DMS114 treated with DMSO at 0.1 percent for 48 hours (cell line): ENCODE data around the gene PPP1R37.
A peak's percentile ranks its signal among the peaks of the same experiment; 100 is the strongest.

Source experiments
- DNase-seq: peaks from one replicate; lab custom pipeline; 2025; ENCODE audit not compliant: unreplicated experiment; lab: John Stamatoyannopoulos, UW

PPP1R37 gene, protein sequence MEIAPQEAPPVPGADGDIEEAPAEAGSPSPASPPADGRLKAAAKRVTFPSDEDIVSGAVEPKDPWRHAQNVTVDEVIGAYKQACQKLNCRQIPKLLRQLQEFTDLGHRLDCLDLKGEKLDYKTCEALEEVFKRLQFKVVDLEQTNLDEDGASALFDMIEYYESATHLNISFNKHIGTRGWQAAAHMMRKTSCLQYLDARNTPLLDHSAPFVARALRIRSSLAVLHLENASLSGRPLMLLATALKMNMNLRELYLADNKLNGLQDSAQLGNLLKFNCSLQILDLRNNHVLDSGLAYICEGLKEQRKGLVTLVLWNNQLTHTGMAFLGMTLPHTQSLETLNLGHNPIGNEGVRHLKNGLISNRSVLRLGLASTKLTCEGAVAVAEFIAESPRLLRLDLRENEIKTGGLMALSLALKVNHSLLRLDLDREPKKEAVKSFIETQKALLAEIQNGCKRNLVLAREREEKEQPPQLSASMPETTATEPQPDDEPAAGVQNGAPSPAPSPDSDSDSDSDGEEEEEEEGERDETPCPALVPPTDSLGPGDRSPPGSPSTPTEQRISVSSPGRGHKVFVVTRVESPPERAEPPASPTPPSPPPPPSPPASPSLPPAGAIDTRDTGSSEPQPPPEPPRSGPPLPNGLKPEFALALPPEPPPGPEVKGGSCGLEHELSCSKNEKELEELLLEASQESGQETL

GRCh38 chr19:45092747-45093678 is at the start of gene PPP1R37:
Gene PPP1R37, plus strand, starts transcription at chr19:45093179. Its CDS starts 147 bp downstream, at chr19:45093326.
- DNase-seq = peak; percentile 77

DNA sequence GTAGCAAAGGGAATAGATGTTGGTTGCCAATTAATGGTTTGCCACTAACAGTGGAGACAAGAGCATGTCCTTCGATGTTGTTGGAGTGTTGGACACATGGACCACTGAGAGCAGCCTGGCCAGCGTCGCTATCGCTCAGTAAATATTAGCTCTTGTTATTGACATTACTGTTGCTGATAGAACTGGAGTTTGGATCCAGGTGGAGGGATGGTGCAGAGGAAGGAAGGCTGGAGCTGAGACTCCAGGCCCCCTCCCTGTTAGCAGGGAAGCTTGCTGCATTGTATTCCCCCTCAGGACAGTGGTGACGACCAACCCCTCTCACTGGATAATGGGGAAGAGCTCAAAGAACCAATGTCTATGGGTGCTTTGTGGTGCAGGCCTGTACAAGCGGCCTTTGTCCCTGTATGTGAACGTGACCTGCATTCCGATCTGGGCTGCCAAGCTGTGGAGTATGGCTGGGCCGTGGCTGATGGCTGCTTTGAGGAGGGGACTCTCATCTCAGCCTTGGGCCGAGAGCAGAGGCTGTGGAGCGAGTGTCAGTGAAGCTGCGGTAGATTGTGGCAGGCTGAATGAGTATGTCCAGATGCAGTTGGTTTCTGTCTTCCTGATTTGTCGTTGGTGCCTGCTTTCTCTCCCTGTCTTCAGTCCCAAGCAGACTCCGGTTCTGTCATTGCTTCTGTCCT is 47.2 kb upstream of the PPP1R37 start:
- DNase-seq = no peak

DNA sequence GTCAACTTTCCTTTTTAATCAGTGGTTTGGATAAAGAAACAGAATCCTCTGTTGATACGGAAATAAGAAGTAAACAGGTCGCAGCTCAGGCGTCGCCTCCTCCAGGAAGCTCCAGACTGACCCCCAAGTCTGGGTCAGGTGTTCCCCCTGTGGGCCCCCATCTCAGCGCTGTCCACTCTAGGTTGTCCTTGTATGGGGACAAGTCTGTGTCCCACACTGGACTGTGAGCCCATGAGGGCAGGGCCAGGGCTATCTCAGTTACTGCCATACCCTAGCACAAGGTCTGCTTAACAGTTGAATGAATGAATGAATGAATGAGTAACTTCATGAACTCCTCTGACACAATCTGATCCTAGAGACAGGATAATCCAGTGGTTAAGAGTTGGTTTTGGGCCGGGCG is 46.6 kb upstream of the PPP1R37 start:
- no peak for DNase-seq

DNA sequence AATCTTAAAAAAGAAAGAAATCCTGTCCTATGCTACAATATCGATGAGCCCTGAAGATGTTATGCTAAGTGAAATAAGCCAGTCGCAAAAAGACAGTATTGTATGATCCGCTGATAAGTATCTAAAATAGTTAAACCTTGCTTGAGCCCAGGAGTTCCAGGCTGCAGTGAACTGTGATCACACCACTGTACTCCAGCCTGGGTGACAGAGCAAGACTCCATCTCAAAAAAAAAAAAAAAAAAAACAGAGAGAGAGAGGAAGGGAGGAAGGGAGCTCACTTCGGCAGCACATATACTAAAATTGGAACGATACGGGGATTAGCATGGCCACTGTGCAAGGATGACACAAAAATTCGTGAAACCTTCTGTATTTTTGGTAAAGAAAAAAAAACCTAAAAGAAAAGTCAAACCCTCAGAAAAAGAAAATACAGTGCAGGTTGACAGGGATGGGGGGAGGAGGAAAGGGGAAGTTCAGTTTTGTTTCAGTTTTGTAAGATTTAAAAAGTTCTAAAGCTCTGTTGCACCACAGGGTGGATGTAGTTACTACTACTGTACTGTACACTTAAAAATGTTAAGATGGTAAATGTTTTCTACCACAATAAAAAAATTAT is 45.7 kb upstream of the PPP1R37 start:
- no peak for DNase-seq

GRCh38 chr19:45049073-45049736 is 43.8 kb upstream of the PPP1R37 start:
- DNase-seq = no peak

- no peak for DNase-seq
Measured at GRCh38 chr19:45050036-45050435, 42.9 kb upstream of the PPP1R37 start.

DNA sequence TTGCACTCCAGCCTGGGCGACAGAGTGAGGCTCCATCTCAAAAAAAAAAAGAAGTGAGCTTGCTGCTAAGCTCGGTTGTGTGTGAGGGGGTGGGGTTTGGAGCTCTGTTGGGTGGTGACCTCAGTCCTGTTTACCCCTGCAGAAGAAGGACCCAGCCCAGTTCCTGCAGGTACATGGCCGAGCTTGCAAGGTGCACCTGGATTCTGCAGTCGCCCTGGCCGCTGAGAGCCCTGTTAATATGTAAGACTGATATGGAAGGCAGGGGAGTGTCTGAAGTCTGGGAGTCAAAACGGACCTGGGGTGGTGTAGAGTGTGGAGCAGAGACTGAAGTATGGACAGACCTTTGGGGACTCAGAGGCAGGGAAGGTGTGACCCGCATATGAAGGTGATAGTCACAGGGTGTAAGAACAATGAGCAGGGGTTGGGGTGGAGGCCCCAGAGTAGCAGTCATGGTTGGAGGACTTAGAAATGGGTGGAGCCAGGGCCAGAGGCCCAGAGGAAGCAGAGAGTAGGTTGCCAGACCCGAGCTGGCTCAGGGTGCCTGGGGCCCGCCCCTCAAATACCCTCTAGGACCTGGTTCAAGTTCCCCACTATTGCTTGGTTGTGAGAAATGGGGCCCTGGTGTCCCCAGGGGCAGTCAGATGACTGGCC is 40.9 kb upstream of the PPP1R37 start:
- no peak for DNase-seq

- DNase-seq = no peak
Measured at GRCh38 chr19:45056831-45057230, 36.1 kb upstream of the PPP1R37 start.

DNA sequence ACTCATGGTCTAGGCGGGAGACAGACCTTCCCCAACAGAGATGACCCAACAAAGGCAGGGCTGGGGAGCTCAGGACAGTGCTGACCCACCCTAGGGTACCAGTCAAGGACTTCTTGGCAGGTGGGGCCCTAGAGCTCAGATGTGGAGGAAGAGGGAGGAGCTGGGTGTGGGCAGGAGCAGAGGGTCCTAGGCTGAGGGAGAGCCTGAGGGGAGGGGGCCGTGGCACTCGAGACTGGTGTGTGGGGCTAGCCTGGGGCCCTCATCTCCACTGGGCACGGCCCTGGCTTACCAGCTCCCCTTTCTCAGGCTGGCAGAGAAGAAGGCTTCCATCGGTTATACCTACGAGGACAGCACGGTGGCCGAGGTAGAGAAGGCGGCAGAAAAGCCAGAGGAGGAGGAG is 35.5 kb upstream of the PPP1R37 start:
- no peak for DNase-seq

DNA sequence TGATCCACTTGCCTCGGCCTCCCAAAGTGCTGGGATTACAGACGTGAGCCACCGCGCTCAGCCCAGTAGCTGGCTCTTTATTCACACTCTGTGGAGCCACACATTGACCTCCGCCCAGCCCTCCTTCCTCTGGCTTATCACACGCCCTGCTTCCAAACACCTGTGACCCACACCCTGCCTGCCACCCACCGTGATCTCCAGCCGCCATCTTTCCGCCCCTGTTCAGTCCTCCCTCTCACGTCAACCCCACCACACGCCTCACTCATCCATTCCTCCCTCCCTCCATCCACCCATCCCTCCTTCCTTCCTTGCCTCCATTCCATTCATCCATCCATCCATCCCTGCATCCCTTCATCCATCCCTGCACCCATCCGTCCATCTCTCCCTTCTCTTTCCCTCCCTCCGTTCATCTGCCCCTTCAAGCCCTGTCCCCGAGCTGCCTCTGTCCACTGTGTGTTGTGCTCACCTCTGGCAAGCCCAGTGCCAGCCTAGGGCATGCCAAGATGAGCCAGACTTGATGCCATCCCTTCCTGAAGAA is 34.3 kb upstream of the PPP1R37 start:
- no peak for DNase-seq

DNA sequence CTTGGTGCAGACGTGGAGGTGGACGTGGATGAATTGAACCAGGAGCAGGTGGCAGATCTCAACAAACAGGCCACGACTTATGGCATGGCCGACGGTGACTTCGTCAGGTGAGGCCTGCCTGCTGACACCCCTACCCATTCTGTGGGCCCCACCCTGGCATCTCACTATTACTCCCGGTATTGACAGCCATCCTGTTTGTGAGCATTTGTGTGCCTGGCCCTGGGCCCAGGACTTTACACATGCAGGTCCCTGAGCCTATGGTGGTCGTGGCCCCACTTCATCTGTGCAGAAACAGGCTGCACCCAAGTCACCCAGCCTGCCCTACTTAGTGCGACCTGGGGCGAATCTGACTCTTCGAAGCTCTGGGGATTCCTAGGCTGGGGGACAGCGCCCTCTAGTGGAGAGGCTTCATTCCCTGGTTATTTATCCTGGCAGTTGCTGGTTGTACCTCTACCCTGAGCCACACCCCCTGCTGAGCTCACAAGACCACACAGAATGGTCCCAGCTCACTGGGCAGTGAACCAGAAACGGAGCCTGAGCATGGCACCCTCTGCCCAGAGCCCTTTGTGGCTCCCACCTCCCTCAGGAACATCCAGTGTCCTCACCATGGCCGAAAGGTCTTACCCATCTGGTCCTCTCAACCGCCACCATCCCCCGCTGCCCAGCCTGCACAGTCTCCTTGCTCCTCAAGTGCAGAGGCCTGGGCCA is 33.6 kb upstream of the PPP1R37 start:
- peak; percentile 44 for DNase-seq

DNA sequence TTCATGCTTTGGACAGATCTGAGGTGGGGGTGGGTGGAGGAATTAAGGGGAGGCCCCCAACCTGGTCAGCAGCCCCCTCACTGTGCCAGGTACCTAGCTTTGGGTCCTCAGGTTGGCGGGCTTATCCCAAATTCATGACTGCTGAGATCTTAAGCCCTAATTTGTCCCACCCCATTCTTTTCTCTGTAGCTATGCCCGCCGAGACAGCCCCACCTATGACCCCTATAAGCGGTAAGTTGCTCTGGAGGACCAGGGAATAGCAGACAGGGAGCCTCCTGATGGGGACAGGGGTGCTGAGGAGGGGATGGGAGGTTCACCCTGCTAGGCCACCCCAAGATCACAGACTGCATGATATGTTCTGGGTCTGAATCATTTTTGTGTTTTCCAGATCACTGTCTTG is 31.0 kb upstream of the PPP1R37 start:
- no peak for DNase-seq

DNA sequence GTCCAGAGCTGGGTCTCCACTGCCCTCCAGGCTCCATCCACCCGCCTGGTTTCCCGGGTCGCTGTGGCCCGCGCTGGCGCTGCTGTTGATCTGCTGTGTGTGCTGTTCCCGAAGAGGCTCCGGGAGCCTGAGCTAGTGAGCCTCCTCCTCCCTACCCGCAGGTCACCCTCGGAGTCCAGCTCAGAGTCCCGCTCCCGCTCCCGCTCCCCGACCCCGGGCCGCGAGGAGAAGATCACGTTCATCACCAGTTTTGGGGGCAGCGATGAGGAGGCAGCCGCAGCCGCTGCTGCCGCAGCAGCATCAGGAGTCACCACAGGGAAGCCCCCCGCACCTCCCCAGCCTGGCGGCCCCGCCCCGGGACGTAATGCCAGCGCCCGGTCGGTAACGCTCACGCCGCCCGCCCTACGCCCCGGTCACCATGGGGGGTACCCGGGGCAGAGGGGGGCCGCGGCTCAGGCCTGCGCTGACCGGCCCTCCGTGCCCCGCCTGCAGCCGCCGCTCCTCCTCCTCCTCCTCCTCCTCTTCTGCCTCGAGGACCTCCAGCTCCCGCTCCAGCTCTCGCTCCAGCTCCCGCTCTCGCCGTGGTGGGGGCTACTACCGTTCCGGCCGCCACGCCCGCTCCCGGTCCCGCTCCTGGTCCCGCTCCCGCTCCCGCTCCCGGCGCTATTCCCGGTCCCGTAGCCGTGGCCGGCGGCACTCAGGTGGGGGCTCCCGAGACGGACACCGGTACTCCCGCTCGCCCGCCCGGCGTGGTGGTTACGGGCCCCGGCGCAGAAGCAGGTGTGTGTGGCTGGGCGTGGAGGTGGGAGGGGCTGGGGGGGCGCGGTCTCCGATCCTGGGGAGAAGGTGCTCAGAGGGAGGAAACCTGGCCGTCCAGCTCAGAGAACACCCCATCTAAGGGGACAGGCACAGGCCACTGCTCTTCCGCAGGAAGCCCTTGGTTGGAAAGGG is 28.9 kb upstream of the PPP1R37 start:
- no peak for DNase-seq

- no peak for DNase-seq
Measured at GRCh38 chr19:45066921-45067661, 25.9 kb upstream of the PPP1R37 start.

DNA sequence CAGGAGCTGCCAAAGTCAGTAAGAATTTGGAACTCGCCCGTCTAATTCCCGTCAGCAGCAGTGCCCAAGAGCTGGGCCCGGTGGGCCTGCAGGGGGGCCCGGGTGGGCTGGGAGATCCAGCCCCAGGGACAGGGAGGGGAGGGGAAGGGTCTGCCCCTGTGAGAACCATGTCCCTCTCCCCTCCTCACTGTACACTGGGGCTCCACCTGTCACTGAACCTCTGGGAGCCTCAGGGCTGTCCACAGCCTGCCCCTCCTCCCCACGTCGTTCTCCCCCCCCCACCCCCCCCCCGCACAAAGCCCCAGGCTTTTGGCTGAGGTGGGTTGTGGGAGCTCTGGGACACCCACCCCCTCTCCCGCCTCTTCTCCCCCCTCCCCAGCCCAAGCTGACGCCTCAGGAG is 24.9 kb upstream of the PPP1R37 start:
- no peak for DNase-seq

DNA sequence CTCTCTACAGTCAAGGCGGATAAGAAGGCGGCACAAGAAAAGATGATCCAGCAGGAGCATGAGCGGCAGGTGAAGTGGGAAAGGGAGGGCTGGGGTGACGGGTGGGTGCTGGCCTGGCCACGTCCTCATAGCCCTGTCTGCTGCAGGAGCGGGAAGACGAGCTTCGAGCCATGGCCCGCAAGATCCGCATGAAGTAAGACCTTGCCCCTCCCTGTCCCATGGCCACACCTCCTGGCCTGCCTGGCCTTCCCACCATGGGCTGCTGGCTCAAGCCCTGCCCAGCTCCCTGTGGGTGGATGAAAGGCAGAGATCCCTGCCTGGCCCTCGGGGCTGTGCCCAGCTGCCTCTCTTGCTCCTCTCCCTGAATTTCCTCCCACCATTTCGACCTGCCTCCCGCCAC is 23.9 kb upstream of the PPP1R37 start:
- DNase-seq = no peak

DNA sequence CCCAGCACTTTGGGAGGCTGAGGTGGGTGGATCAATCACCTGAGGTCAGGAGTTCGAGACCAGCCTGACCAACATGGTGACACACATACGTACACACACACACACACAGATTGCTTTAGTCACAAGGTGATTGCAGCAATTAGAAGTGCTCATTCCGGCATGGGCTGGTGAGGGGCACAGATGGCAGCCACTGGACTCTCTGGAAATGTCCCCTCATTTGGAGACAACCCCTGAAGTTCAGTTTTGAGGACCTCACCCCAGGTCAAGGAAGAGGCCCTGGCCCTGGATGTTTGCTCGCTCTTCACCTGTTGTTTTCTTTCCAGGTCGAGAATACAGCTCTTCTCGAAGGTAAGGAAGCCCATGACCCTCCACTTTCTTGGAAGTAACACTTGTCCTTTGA is 22.8 kb upstream of the PPP1R37 start:
- DNase-seq = no peak
